Mononuclear cell (primary cell): ENCODE measurements around the gene SGPP2. TPM values are rescaled to one million over a fixed set of nuclear protein-coding genes. Genes with fewer than 3 reads are reported as not detected.
"Not testable (repeated sequence)": the region's sequence is repeated elsewhere in the genome, so short reads cannot be mapped to it uniquely, and the experiment has no call there.

Experiments used
- H3K27me3 ChIP-seq: 2 replicates; pipeline ENCODE4 v1.6.0; 2011; ENCODE audit warnings: low read length, control low read depth; ENCODE audit not compliant: insufficient read depth
- H3K4me1 ChIP-seq: 2 replicates; pipeline ENCODE4 v1.5.1; 2011; ENCODE audit warnings: mild to moderate bottlenecking, low read length, control low read depth; ENCODE audit not compliant: insufficient read depth
- H3K4me3 ChIP-seq: 2 replicates; pipeline ENCODE4 v1.5.1; 2011; ENCODE audit warnings: mild to moderate bottlenecking, low read length, moderate library complexity
- H3K9me3 ChIP-seq: 2 replicates; pipeline ENCODE4 v1.5.1; 2011; ENCODE audit warnings: low read depth, mild to moderate bottlenecking, control low read depth, low read length
- total RNA-seq: library from RNA; depleted of rRNA; stranded (reverse); fragments of >200 nt; gene quantifications from one replicate; pipeline ENCODE4 v1.2.3, GENCODE V29; 2012

The SGPP2 gene
- total RNA-seq, 1 donor = 0.94 TPM

GRCh38 chr2:222561817-222562645 lies 137.7 kb downstream of the SGPP2 start:
- Histone ChIP-seq H3K4me3 (no peak overlapping the region), H3K4me1 (no peaks in the 10 kb centered on the region), H3K9me3 (no peaks in the 10 kb centered on the region), H3K27me3 (no peaks in the 10 kb centered on the region)

GRCh38 chr2:222563106-222563718 lies 138.9 kb downstream of the SGPP2 start:
- no peaks in the 10 kb centered on the region for H3K4me1 ChIP-seq
- no peaks in the 10 kb centered on the region for H3K27me3 ChIP-seq
- H3K9me3 ChIP-seq = no peaks in the 10 kb centered on the region
- no peak overlapping the region for H3K4me3 ChIP-seq

GRCh38 chr2:222563936-222564335 lies 139.6 kb downstream of the SGPP2 start:
- Histone ChIP-seq H3K27me3 (no peaks in the 10 kb centered on the region), H3K4me3 (no peak overlapping the region), H3K4me1 (no peaks in the 10 kb centered on the region), H3K9me3 (no peaks in the 10 kb centered on the region)

- H3K4me3 ChIP-seq = no peak overlapping the region
These were observed 141.9 kb downstream of the SGPP2 start for GRCh38 chr2:222566229-222566628.

GRCh38 chr2:222568865-222569264 lies 144.5 kb downstream of the SGPP2 start:
- Histone ChIP-seq H3K4me3 (no peak overlapping the region), H3K27me3 (no peaks in the 10 kb centered on the region), H3K4me1 (no peaks in the 10 kb centered on the region), H3K9me3 (no peaks in the 10 kb centered on the region)

More at GRCh38 chr2:222566229-222566628, 141.9 kb downstream of the SGPP2 start:
- Histone ChIP-seq H3K9me3 (no peaks in the 10 kb centered on the region), H3K27me3 (no peaks in the 10 kb centered on the region), H3K4me1 (no peaks in the 10 kb centered on the region)

- Histone ChIP-seq H3K9me3 (no peaks in the 10 kb centered on the region), H3K4me3 (no peak overlapping the region), H3K27me3 (no peaks in the 10 kb centered on the region), H3K4me1 (no peaks in the 10 kb centered on the region)
These were observed 145.5 kb downstream of the SGPP2 start for GRCh38 chr2:222569826-222570225.

GRCh38 chr2:222572264-222572721 lies 147.9 kb downstream of the SGPP2 start:
- H3K4me3 ChIP-seq = no peak overlapping the region
- no peaks in the 10 kb centered on the region for H3K9me3 ChIP-seq
- no peaks in the 10 kb centered on the region for H3K4me1 ChIP-seq
- no peaks in the 10 kb centered on the region for H3K27me3 ChIP-seq

GRCh38 chr2:222572751-222573174 lies 148.4 kb downstream of the SGPP2 start:
- H3K9me3 ChIP-seq = no peaks in the 10 kb centered on the region
- H3K27me3 ChIP-seq = no peaks in the 10 kb centered on the region
- no peaks in the 10 kb centered on the region for H3K4me1 ChIP-seq
- H3K4me3 ChIP-seq = no peak overlapping the region

- Histone ChIP-seq H3K9me3 (no peaks in the 10 kb centered on the region), H3K4me1 (no peaks in the 10 kb centered on the region), H3K27me3 (no peaks in the 10 kb centered on the region), H3K4me3 (no peak overlapping the region)
These were observed 151.3 kb downstream of the SGPP2 start for GRCh38 chr2:222575618-222576017.

GRCh38 chr2:222576171-222577081 lies 152.1 kb downstream of the SGPP2 start:
- H3K9me3 ChIP-seq = no peaks in the 10 kb centered on the region
- H3K4me1 ChIP-seq = no peaks in the 10 kb centered on the region
- H3K4me3 ChIP-seq = no peak overlapping the region
- H3K27me3 ChIP-seq = no peaks in the 10 kb centered on the region

- Histone ChIP-seq H3K4me3 (no peak overlapping the region), H3K4me1 (no peaks in the 10 kb centered on the region), H3K27me3 (no peaks in the 10 kb centered on the region), H3K9me3 (no peaks in the 10 kb centered on the region)
These were observed 153.0 kb downstream of the SGPP2 start for GRCh38 chr2:222577341-222577740.

- Histone ChIP-seq H3K4me3 (no peak overlapping the region), H3K9me3 (no peaks in the 10 kb centered on the region), H3K27me3 (no peaks in the 10 kb centered on the region), H3K4me1 (no peaks in the 10 kb centered on the region)
These were observed 158.6 kb downstream of the SGPP2 start for GRCh38 chr2:222582928-222583327.

- H3K4me1 ChIP-seq, H3K4me3 ChIP-seq, H3K27me3 ChIP-seq, H3K9me3 ChIP-seq: not testable (repeated sequence)
These were observed 160.2 kb downstream of the SGPP2 start for GRCh38 chr2:222584589-222584988.

GRCh38 chr2:222591661-222592060 lies 167.3 kb downstream of the SGPP2 start:
- Histone ChIP-seq H3K27me3 (no peaks in the 10 kb centered on the region), H3K9me3 (no peaks in the 10 kb centered on the region), H3K4me3 (no peak overlapping the region), H3K4me1 (no peaks in the 10 kb centered on the region)

- Histone ChIP-seq H3K4me3 (no peak overlapping the region), H3K27me3 (no peaks in the 10 kb centered on the region), H3K4me1 (no peaks in the 10 kb centered on the region), H3K9me3 (no peaks in the 10 kb centered on the region)
These were observed 167.8 kb downstream of the SGPP2 start for GRCh38 chr2:222592176-222592575.
